Kidney (tissue), 14 donors: ENCODE data around the gene PSMA5. TPM values are rescaled to one million over a fixed set of nuclear protein-coding genes. Genes with fewer than 3 reads are reported as not detected.

Experiments used
- DNase-seq, 5 donors: peaks; one replicate each; pipeline ENCODE4 v3.0.0-alpha.2; 2013 to 2020
- FAIRE-seq: peaks from 2 replicates; lab custom pipeline; 2012; peaks lifted over from hg19 to GRCh38; lab: Jason Lieb, UNC
- H3K27ac ChIP-seq, 2 donors: one replicate each; pipeline ENCODE4 v1.7.0; 2013; ENCODE audit warnings: low read depth in 2 of 2, low read length in 2 of 2, inconsistent platforms in 1 of 2
- H3K27me3 ChIP-seq: one replicate; pipeline ENCODE4 v1.7.1; 2013; ENCODE audit warnings: low read length, inconsistent platforms; ENCODE audit not compliant: control insufficient read depth, insufficient read depth
- H3K36me3 ChIP-seq, 3 donors: one replicate each; pipeline versions ENCODE4 v1.7.0 to v1.7.1; 2013; ENCODE audit warnings: low read length in 3 of 3, control low read depth in 1 of 3, inconsistent platforms in 1 of 3; ENCODE audit not compliant: insufficient read depth in 3 of 3, control insufficient read depth in 2 of 3
- H3K4me1 ChIP-seq, 3 donors: one replicate each; pipeline versions ENCODE4 v1.7.0 to v1.7.1; 2013; ENCODE audit warnings: low read length in 3 of 3, inconsistent platforms in 1 of 3, low read depth in 1 of 3; ENCODE audit not compliant: control insufficient read depth in 2 of 3, insufficient read depth in 2 of 3
- H3K4me3 ChIP-seq, 3 donors: one replicate each; pipeline versions ENCODE4 v1.7.0 to v1.8.1; 2013; ENCODE audit warnings: low read length in 3 of 3, control low read depth in 1 of 3, inconsistent platforms in 1 of 3
- H3K9ac ChIP-seq, 3 donors: one replicate each; pipeline versions ENCODE4 v1.7.0 to v1.7.1; 2013; ENCODE audit warnings: low read length in 3 of 3, control low read depth in 1 of 3, inconsistent platforms in 1 of 3
- H3K9me3 ChIP-seq, 3 donors: one replicate each; pipeline versions ENCODE4 v1.7.0 to v1.7.1; 2013; ENCODE audit warnings: low read length in 3 of 3, control low read depth in 1 of 3, inconsistent platforms in 1 of 3; ENCODE audit not compliant: control insufficient read depth in 2 of 3, insufficient read depth in 1 of 3
- intact Hi-C: fragments of 100-400 bp; cut with DNase I; formaldehyde crosslinking; loops from one replicate; pipeline ENCODE4 v1.11.1; 2022
- polyA plus RNA-seq: library from polyadenylated mRNA; stranded (reverse); fragments of 350-450 nt; fragmentation: Illumina TruSeq; extraction: RNeasy Lipid Tissue Mini Kit (QIAGEN cat#74804); gene quantifications from one replicate; pipeline ENCODE4 v1.2.3, GENCODE V29; 2014; ENCODE audit warnings: low read depth, low replicate concordance; ENCODE audit not compliant: insufficient read depth
- total RNA-seq: library from RNA; stranded (reverse); fragmentation: NEBNext Ultra II Directional; extraction: Animal tissue kit (Norgen Biotek cat#: 25700); gene quantifications from one replicate; pipeline ENCODE4 v1.2.1, GENCODE V29; 2021
- TF ChIP-seq, protein P1 (sequence below): IDR thresholded peaks from 3 replicates; pipeline ENCODE4 v1.5.1; 2012; ENCODE audit warnings: mild to moderate bottlenecking, moderate library complexity, borderline replicate concordance; ENCODE audit not compliant: insufficient read depth; ENCODE audit errors: extremely low read depth
- donor health status: control.
- donor health status: control.
- donor health status: control.
- donor health status: control.
- donor health status: control.
- donor health status: DM: yes; HTN: yes; CAD: no.
- donor health status: Normal renal cell carcinoma (clear cell type).

The PSMA5 gene
- total and polyA plus RNA-seq, 2 donors from 2014 or later: 71.4 to 91.1 TPM

DNA sequence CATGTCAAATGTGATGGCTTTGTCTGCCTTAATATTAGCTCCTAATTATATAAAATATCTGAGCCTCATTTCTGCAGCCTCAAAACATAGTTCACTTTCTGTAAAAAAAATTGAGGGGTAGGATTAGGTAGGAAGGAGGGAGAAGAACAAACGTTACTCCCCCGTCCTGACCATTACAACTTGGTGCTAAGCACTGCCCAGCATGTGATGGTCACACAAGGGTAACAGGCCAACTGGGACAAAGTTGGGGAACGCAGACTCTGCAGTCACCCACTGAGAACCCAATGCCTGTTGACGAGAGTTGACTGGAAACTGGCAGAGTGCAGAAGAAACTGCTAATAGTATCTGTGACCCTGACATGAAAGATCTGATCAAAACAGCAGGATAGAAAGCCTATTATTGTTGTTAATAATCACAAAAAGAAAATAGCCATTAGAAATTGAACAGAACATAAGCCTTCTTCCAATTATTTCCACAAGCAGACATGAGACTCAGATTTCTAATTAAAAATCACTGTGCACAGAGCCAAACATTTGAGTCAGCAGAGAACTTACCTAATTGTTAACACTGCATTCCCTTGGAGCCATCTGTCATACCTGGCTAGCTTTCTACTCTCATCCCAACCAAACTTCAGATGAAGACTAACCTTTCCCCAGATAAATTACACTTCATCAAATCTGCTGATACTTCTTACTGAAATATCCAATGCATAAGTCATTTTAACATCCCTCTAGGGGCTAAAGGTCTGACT is 34.0 kb downstream of the PSMA5 start:
- no peaks in the 10 kb centered on the region for H3K27me3 ChIP-seq
- H3K9me3 ChIP-seq: no peaks in the 10 kb centered on the region
- H3K4me1 ChIP-seq: peaks cover 3 to 44% (median 35%) of the 10 kb centered on the region in 3 donors
- TF ChIP-seq, protein P1, sequence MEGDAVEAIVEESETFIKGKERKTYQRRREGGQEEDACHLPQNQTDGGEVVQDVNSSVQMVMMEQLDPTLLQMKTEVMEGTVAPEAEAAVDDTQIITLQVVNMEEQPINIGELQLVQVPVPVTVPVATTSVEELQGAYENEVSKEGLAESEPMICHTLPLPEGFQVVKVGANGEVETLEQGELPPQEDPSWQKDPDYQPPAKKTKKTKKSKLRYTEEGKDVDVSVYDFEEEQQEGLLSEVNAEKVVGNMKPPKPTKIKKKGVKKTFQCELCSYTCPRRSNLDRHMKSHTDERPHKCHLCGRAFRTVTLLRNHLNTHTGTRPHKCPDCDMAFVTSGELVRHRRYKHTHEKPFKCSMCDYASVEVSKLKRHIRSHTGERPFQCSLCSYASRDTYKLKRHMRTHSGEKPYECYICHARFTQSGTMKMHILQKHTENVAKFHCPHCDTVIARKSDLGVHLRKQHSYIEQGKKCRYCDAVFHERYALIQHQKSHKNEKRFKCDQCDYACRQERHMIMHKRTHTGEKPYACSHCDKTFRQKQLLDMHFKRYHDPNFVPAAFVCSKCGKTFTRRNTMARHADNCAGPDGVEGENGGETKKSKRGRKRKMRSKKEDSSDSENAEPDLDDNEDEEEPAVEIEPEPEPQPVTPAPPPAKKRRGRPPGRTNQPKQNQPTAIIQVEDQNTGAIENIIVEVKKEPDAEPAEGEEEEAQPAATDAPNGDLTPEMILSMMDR: no peak
- intact Hi-C loops: no loop called here
- H3K9ac ChIP-seq: peak overlapping the region in 2 of 3 donors; percentile 17 to 20
- DNase-seq: peak in 1 of 5 donors; percentile 5
- FAIRE-seq: no peak
- H3K4me3 ChIP-seq: peak overlapping the region in 2 of 3 donors; percentile 44 to 53
- H3K27ac ChIP-seq: peak overlapping the region; percentile 83 to 91
- no peaks in the 10 kb centered on the region for H3K36me3 ChIP-seq

- intact Hi-C loops: no loop called here
Measured at GRCh38 chr1:109391626-109392025, 34.6 kb downstream of the PSMA5 start.

GRCh38 chr1:109391157-109391556 is 35.1 kb downstream of the PSMA5 start:
- no peak for FAIRE-seq
- no peaks in the 10 kb centered on the region for H3K36me3 ChIP-seq
- no peaks in the 10 kb centered on the region for H3K9me3 ChIP-seq
- TF ChIP-seq, protein P1: no peak
- H3K9ac ChIP-seq: peak overlapping the region in 1 of 3 donors; percentile 10
- H3K27ac ChIP-seq: peak overlapping the region; percentile 83 to 91
- intact Hi-C loops: no loop called here
- peak in 2 of 5 donors; percentile 16 to 44 for DNase-seq
- peak overlapping the region in 1 of 3 donors; percentile 8 for H3K4me3 ChIP-seq
- no peaks in the 10 kb centered on the region for H3K27me3 ChIP-seq
- H3K4me1 ChIP-seq: peaks cover 3 to 38% (median 31%) of the 10 kb centered on the region in 3 donors

More at GRCh38 chr1:109391626-109392025, 34.6 kb downstream of the PSMA5 start:
- Histone ChIP-seq H3K9ac (peak overlapping the region in 2 of 3 donors; percentile 10 to 72), H3K4me3 (peak overlapping the region in 2 of 3 donors; percentile 8 to 53), H3K36me3 (no peaks in the 10 kb centered on the region), H3K27me3 (no peaks in the 10 kb centered on the region), H3K27ac (peak overlapping the region; percentile 83 to 91), H3K4me1 (peaks cover 3 to 42% (median 35%) of the 10 kb centered on the region in 3 donors), H3K9me3 (no peaks in the 10 kb centered on the region)
- DNase-seq: peak in 2 of 5 donors; percentile 23 to 40
- TF ChIP-seq, protein P1: no peak
- no peak for FAIRE-seq
